Activated naive CD8-positive, alpha-beta T cell (primary cell): Measurements from ENCODE around the gene ARHGAP1.

Experiments
- H3K27ac Mint-ChIP-seq: one replicate; pipeline ENCODE4 v1.8.0; 2021; ENCODE audit warnings: mixed read lengths
- H3K27me3 Mint-ChIP-seq: one replicate; pipeline ENCODE4 v1.8.0; 2021; ENCODE audit warnings: mixed read lengths
- H3K36me3 Mint-ChIP-seq: one replicate; pipeline ENCODE4 v1.8.0; 2021; ENCODE audit warnings: mixed read lengths
- H3K4me1 Mint-ChIP-seq: one replicate; pipeline ENCODE4 v1.8.0; 2021; ENCODE audit warnings: low read depth, mixed read lengths
- H3K4me3 Mint-ChIP-seq: one replicate; pipeline ENCODE4 v1.8.0; 2021; ENCODE audit warnings: mild to moderate bottlenecking, mixed read lengths
- H3K9me3 Mint-ChIP-seq: one replicate; pipeline ENCODE4 v1.8.0; 2021; ENCODE audit warnings: low read depth, mixed read lengths

Gene ARHGAP1

GRCh38 chr11:46690702-46691101 lies 9.7 kb downstream of the ARHGAP1 start:
- Mint-ChIP-seq H3K9me3 (no peaks in the 10 kb centered on the region), H3K36me3 (no peaks in the 10 kb centered on the region), H3K27me3 (no peaks in the 10 kb centered on the region), H3K27ac (no peak overlapping the region), H3K4me1 (peaks cover 4% of the 10 kb centered on the region), H3K4me3 (no peak overlapping the region)

- no peaks in the 10 kb centered on the region for H3K27me3 Mint-ChIP-seq
- H3K27ac Mint-ChIP-seq: no peak overlapping the region
- H3K4me3 Mint-ChIP-seq: no peak overlapping the region
- no peaks in the 10 kb centered on the region for H3K9me3 Mint-ChIP-seq
- H3K4me1 Mint-ChIP-seq: peaks cover 2% of the 10 kb centered on the region
- H3K36me3 Mint-ChIP-seq: no peaks in the 10 kb centered on the region
These were observed 13.3 kb downstream of the ARHGAP1 start for GRCh38 chr11:46686886-46687795.

GRCh38 chr11:46684367-46684766 lies 16.1 kb downstream of the ARHGAP1 start:
- H3K4me3 Mint-ChIP-seq: no peak overlapping the region
- no peaks in the 10 kb centered on the region for H3K4me1 Mint-ChIP-seq
- no peaks in the 10 kb centered on the region for H3K36me3 Mint-ChIP-seq
- H3K27ac Mint-ChIP-seq: peak overlapping the region; percentile 51
- H3K27me3 Mint-ChIP-seq: no peaks in the 10 kb centered on the region
- no peaks in the 10 kb centered on the region for H3K9me3 Mint-ChIP-seq

GRCh38 chr11:46682773-46683752 lies 17.4 kb downstream of the ARHGAP1 start:
- peaks cover 1% of the 10 kb centered on the region for H3K4me1 Mint-ChIP-seq
- no peak overlapping the region for H3K4me3 Mint-ChIP-seq
- no peaks in the 10 kb centered on the region for H3K27me3 Mint-ChIP-seq
- no peaks in the 10 kb centered on the region for H3K9me3 Mint-ChIP-seq
- no peaks in the 10 kb centered on the region for H3K36me3 Mint-ChIP-seq
- H3K27ac Mint-ChIP-seq: no peak overlapping the region

DNA sequence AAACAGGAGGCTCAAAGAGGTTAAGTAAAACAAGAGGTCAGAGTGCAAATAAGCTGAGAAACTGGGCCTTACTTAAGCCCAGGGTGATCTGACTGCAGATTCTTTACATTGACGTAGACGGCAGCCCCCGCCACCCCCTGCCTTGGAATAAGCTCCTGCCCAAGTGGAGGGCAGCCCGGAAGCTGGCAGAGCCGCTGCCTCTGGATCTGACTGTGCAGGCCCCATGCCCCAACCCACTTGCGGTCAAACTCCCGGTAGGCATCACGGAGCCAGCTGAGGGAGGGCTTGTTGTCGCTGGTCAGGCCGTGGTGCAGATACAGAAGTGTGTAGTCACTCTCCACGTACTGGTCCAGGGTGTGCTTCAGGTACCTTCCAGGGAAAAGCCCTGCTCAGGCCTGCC lies 18.6 kb downstream of the ARHGAP1 start:
- Mint-ChIP-seq H3K9me3 (no peaks in the 10 kb centered on the region), H3K4me1 (peaks cover 10% of the 10 kb centered on the region), H3K27me3 (no peaks in the 10 kb centered on the region), H3K4me3 (no peak overlapping the region), H3K27ac (no peak overlapping the region), H3K36me3 (peaks cover 2% of the 10 kb centered on the region)

GRCh38 chr11:46680815-46681214 lies 19.6 kb downstream of the ARHGAP1 start:
- Mint-ChIP-seq H3K9me3 (no peaks in the 10 kb centered on the region), H3K27me3 (no peaks in the 10 kb centered on the region), H3K4me3 (no peak overlapping the region), H3K36me3 (peaks cover 2% of the 10 kb centered on the region), H3K27ac (no peak overlapping the region), H3K4me1 (peaks cover 18% of the 10 kb centered on the region)

DNA sequence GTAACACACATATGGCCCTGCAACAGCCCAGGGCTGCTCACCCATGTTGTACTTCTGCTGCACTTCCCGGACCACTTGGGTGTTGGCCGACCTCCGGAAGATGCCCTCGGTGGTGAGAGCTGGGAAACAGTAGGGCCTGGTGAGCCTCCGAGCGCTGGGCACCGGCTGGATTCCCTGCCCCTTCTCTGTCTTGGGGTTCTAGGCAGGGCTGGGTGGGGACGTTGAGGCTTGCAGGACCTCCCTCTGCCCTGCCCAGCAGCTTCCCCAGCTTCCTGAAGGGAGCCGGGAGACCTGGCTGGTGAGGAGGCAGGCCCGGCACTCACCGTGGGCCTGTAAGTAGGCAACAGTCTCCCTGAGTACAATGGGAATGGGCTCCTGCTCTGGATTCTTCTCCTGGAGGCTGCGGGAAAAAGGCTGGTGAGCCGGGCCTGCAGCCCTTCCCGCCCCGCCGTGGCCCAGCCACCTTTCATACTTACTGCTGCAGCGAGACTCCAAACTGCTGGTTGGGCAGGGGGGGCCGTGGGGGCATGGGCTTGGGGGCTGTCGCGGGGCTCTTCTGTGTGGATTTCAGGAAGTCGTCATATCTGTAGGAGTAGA lies 20.2 kb downstream of the ARHGAP1 start:
- Mint-ChIP-seq H3K4me3 (no peak overlapping the region), H3K4me1 (peaks cover 23% of the 10 kb centered on the region), H3K27me3 (no peaks in the 10 kb centered on the region), H3K9me3 (no peaks in the 10 kb centered on the region), H3K27ac (no peak overlapping the region), H3K36me3 (peaks cover 2% of the 10 kb centered on the region)

GRCh38 chr11:46679241-46680163 lies 20.9 kb downstream of the ARHGAP1 start:
- Mint-ChIP-seq H3K9me3 (no peaks in the 10 kb centered on the region), H3K36me3 (peaks cover 2% of the 10 kb centered on the region), H3K4me3 (no peak overlapping the region), H3K27me3 (no peaks in the 10 kb centered on the region), H3K4me1 (peaks cover 31% of the 10 kb centered on the region), H3K27ac (no peak overlapping the region)

DNA sequence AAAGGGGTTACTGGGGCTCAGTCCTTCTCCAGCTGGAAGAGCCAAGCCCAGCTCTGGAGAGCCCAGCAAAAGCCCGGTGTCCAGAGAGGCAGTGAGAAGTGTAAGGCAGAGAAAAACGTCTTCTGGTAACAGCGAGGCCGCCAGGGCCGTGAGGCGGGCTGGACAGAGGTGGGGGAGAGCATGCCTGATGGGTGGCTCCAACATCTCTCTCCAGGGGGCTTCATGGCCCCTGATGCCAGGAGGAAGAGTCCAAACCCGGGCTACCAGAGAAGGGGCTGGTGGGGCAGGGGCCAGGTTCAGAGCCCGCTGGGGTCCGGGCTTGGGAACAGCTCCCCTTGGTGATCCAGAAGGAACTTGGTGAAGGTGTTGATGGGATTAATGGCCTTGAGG lies 21.7 kb downstream of the ARHGAP1 start:
- H3K27me3 Mint-ChIP-seq: no peaks in the 10 kb centered on the region
- no peak overlapping the region for H3K4me3 Mint-ChIP-seq
- H3K27ac Mint-ChIP-seq: no peak overlapping the region
- H3K36me3 Mint-ChIP-seq: peaks cover 2% of the 10 kb centered on the region
- H3K9me3 Mint-ChIP-seq: no peaks in the 10 kb centered on the region
- peaks cover 38% of the 10 kb centered on the region for H3K4me1 Mint-ChIP-seq

DNA sequence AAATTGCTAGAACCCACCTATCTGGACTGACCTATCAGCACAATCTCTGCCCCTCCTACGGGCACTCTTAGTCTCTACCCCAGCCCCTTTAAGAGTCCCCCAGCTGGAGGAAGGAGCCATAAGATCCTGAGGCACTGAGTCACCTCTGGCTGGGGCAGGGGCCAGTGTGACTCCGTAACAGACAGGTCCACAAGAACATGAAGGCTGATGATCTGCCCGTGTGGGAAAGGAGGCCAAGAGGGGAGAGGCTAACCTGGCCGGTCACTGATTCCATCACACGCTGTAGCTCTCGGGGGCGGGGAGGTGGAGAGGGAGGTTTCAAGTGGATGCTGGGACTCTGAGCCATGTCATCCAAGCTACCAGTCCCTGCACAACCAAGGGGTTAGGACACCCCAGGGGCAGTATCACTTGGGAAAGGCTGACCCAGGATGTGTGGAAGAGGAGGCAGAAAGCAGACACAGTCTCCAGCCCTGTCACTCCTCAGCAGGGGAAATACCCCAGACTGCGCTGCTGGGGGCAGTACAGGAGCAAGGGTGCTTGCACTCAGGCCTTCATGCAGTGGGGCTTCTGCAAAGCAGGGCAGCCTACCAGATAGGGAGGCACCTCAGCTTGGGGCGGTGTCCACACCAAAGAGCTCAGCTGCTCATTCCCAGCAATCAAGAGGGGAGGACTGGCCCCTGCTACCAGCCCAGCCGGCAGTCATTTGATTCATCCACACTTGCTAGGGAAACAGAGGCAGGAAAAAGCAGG lies 22.3 kb downstream of the ARHGAP1 start:
- peaks cover 43% of the 10 kb centered on the region for H3K4me1 Mint-ChIP-seq
- H3K4me3 Mint-ChIP-seq: no peak overlapping the region
- no peaks in the 10 kb centered on the region for H3K27me3 Mint-ChIP-seq
- peaks cover 2% of the 10 kb centered on the region for H3K36me3 Mint-ChIP-seq
- no peak overlapping the region for H3K27ac Mint-ChIP-seq
- H3K9me3 Mint-ChIP-seq: no peaks in the 10 kb centered on the region

GRCh38 chr11:46677169-46677568 lies 23.2 kb downstream of the ARHGAP1 start:
- Mint-ChIP-seq H3K27ac (peak overlapping the region; percentile 75), H3K36me3 (peaks cover 6% of the 10 kb centered on the region), H3K27me3 (no peaks in the 10 kb centered on the region), H3K9me3 (no peaks in the 10 kb centered on the region), H3K4me3 (no peak overlapping the region), H3K4me1 (peaks cover 53% of the 10 kb centered on the region)

DNA sequence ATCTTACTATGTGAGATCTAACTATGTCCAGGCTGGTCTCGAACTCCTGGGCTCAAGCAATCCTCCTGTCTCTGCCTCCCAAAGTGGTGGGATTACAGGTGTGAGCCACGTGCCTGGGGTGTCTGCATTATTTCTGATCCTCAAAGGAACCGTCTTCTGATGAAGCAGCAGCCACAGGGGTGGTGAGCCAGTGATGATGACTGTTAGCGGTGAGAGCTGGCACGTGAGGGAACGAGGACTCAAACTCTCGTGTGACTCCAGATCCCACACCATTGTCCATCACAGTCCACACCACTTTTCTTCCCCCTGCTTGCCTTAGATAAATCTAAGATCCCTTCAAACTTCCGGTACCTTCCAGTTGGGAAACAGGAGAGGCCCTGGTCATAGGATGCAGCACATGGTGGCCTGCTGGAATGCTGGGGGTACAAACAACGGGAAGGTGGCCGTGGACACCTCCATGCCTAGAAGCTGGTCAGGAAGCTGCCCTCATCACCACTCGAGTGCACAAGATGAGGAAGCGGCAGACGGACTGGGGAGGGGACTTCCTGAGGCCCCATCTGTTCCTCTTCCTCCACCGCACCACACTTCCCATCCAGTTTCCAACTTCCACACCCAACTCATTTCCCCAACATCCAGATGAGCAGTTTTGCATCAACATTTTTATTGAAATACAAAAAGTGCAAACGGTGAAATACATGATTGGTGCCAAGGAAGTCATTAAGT lies 23.8 kb downstream of the ARHGAP1 start:
- Mint-ChIP-seq H3K4me1 (peaks cover 59% of the 10 kb centered on the region), H3K27me3 (no peaks in the 10 kb centered on the region), H3K36me3 (peaks cover 6% of the 10 kb centered on the region), H3K27ac (peak overlapping the region; percentile 75), H3K4me3 (no peak overlapping the region), H3K9me3 (no peaks in the 10 kb centered on the region)

DNA sequence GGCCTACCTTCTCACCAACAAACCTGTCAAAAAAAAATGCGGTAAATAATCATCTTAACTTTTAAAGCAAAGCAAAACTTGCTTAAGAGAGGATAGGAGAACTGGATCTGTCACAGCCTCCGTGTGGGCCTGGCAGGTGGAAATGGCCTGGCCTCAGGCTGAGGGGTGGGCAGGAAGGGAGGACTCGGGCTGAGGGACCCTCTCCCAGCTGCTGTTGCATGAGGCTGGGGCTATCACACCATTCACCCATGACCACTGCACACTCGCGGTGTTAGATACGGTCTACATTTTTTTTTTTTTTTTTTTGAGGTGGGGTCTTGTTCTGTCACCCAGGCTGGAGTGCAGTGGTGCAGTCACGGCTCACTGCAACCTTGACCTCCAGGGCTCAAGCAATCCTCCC lies 24.5 kb downstream of the ARHGAP1 start:
- Mint-ChIP-seq H3K36me3 (peaks cover 6% of the 10 kb centered on the region), H3K4me1 (peaks cover 65% of the 10 kb centered on the region), H3K27ac (no peak overlapping the region), H3K27me3 (no peaks in the 10 kb centered on the region), H3K4me3 (no peak overlapping the region), H3K9me3 (no peaks in the 10 kb centered on the region)
